HG03139 (cell line): ENCODE results near the gene INPP5J.
A peak's percentile ranks its signal among the peaks of the same experiment; 100 is the strongest.
"Not testable (repeated sequence)": the region's sequence is repeated elsewhere in the genome, so short reads cannot be mapped to it uniquely, and the experiment has no call there.

Source experiments
- ATAC-seq: cut with Tn5 transposase; IDR thresholded peaks from one replicate; pipeline ENCODE4 v1.9.1; 2021; ENCODE audit not compliant: unreplicated experiment

Gene INPP5J, protein sequence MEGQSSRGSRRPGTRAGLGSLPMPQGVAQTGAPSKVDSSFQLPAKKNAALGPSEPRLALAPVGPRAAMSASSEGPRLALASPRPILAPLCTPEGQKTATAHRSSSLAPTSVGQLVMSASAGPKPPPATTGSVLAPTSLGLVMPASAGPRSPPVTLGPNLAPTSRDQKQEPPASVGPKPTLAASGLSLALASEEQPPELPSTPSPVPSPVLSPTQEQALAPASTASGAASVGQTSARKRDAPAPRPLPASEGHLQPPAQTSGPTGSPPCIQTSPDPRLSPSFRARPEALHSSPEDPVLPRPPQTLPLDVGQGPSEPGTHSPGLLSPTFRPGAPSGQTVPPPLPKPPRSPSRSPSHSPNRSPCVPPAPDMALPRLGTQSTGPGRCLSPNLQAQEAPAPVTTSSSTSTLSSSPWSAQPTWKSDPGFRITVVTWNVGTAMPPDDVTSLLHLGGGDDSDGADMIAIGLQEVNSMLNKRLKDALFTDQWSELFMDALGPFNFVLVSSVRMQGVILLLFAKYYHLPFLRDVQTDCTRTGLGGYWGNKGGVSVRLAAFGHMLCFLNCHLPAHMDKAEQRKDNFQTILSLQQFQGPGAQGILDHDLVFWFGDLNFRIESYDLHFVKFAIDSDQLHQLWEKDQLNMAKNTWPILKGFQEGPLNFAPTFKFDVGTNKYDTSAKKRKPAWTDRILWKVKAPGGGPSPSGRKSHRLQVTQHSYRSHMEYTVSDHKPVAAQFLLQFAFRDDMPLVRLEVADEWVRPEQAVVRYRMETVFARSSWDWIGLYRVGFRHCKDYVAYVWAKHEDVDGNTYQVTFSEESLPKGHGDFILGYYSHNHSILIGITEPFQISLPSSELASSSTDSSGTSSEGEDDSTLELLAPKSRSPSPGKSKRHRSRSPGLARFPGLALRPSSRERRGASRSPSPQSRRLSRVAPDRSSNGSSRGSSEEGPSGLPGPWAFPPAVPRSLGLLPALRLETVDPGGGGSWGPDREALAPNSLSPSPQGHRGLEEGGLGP

DNA sequence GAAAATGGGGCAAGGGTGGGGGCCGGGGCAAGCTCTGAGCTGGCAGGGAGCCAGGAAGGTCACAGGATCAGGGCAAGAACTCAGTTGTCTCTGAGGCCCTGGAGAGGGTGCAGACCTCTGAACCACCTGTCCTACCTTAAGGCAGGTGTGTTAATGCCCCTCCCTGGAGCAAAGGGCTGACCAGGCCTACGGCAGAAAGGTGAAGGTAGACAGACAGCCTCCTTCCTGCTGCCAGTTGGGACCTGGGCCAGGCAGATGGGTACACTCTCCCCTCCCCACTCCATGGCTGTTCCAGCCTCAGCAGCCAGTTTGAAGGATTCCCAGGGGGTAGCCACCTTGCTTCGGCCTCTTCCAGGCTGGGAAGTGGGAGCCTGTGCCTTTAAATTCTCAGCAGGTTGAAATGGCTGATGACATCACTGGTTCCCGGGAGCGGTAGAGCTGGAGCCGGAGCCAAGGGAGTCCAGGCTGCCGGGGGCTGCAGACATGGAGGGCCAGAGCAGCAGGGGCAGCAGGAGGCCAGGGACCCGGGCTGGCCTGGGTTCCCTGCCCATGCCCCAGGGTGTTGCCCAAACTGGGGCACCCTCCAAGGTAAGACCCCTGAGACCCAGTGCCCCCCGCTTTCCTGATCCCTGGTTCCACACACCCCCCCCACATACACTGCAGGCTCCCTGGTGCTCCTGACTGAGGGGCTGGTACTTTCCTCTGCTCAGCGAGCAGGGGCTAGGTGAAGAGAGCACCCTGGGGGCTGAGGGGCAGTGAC lies at the start of gene INPP5J:
Gene INPP5J, plus strand, starts transcription at position 435 of the 760 bp plus-strand sequence. Its CDS starts 49 bp downstream, at position 484.
- ATAC-seq = no peak

DNA sequence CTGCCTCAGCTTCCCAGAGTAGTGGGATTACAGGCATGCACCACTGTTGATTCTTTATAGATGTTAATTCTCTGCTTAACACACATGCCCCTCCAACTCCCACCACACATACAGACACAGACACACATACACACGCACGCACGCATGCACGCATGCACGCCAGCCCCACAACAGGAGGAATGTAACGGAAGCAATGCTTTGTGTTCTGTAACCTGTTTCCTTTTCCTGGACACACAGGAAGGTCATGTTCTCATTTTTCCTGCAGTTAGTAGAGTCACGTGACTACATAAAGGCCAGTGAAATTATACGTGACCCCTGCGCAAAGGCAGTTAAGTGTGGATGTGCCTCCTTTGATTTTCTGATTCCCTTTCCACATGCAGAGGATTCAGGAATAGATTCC lies 49.6 kb upstream of the INPP5J start:
- ATAC-seq = not testable (repeated sequence)

DNA sequence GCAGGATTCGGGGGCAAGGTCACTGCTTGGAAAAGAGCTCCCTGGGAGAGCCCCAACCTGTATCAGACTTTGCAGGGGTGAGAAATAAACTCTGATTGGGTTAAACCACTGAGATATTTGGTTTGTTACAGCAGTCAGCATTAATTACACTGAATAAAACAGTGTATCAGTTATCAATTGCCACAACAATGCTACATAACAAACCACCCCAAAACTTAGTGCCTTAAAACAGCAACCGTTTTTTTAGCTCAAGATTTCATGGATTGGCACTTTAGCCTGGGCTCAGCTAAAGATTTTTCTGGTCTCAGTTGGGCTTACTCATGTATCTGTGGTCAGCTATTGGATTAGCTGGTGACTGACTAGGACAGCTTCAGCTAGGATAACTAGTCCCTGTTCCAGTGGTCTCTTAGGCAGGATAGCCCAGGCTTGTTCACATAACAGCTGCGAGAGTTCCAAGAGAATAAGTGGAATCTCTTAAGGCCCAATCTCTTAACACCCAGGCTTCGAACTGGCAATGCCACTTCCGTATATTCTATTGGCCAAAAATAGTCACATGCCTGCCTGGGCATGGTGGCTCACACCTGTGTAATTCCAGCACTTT lies 49.1 kb upstream of the INPP5J start:
- ATAC-seq = not testable (repeated sequence)

DNA sequence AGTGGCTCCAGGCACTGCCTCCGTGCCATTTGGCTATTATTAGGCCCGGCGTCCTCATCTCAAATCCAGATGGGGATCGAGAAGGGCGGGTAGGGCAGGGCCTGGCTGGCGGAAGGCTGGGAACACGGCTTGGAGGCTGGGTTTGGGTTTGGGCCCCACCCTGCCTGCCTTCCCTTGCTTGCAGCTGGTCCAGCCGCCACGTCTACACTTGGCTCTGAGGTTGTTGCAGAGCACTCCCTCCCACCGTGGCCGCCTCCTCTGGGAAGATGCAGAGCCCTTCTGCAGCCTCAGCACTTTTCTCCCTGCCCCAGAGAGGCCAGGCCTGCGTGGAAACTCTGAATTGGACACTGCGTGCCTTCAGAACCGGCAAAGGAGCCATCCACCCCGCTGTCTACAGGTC lies 46.8 kb upstream of the INPP5J start:
- ATAC-seq = no peak

DNA sequence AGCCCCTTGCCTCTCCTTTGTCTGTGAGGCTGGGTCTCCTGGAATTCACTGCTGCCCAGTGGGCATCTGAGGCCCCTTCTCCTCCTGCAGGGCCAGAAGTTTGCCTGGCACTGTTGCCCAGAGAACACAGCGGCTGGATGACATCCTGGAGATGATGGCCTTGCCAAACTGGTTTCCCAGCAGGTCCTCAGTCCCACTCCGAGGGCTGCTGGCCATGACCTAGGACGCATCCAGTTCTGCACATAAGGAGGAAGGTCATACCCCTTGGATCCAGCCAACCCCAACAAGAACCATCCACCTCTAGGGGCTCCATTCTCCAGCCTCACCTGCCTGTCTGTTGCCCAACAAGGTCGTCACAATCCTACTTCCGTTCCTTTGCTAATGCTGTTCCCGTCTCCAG lies 45.1 kb upstream of the INPP5J start:
- no peak for ATAC-seq

DNA sequence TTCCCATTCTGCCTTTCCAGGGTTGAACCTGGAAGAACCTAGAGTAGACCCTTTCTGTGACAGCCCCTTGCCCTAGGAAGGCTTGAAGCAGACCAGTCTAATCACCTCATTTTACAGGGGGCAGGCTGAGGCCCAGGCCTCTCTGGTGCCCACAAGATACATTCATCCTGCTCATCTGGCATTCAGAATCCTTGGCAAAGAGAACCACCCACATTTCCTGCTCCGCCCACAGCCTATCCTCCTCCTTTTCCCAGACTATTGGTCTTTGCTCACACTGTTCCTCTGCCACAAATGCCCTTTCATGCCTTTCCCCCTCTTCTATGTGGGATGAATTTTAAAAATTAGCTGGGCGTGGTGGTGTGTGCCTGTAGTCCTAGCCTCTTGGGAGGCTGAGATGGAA lies 44.4 kb upstream of the INPP5J start:
- ATAC-seq = not testable (repeated sequence)

DNA sequence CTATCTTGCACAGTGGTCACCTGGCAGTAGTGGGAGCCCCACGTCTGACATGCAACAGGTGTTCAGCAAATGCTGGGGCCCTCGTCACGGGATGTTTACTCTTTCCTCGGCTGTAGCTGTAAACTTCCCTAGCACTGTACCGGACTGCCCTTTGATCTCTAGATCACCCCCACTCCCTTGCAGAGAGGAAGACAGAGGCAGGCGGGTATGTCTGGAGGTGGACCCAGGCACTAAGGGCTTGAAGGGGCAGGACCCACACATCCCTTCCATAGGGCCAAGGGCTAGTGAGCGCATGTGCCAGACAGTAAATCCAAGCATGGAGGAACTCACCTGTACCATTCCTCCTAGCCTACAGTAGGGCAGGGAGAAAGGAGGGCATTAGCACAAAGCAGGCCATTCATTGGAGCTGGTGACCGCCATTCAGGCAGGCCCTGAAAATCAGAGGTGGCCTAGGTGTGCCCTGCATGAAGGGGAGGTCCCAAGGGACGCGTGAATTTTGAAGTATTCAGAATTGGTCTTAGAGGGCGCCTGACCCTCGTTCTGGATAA lies 43.6 kb upstream of the INPP5J start:
- no peak for ATAC-seq

DNA sequence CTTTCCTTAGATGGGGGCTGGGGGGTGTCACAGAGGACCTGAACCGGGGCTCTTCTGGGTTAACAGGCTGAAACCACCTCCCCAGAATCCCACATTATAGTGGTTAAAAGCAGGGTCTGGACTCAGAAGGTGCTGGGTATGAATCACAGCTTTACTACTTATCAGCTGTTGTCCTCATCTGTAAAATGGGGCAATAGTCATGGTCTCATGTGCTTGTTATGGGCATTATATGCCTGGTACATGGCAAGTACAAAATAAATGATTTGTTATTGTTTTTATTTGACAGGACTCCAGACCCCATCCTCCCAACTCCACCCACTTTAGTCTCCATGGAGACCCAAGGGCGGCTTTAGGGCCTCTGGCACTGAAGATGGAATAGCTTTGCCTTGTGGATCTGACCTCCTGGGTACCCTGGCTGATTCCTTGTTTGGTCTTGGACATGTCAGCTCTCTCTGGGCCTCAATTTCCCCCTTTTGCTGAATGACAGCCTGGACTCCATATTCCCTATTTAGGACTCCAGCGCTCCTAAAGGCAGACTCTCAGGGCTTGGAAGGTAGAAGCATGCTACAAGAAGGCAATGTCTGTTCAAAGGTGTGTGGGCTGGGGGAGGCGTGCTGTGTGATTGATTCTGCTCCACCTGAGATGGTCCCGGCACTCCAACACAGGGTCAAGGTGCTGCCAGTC lies 42.5 kb upstream of the INPP5J start:
- no peak for ATAC-seq

DNA sequence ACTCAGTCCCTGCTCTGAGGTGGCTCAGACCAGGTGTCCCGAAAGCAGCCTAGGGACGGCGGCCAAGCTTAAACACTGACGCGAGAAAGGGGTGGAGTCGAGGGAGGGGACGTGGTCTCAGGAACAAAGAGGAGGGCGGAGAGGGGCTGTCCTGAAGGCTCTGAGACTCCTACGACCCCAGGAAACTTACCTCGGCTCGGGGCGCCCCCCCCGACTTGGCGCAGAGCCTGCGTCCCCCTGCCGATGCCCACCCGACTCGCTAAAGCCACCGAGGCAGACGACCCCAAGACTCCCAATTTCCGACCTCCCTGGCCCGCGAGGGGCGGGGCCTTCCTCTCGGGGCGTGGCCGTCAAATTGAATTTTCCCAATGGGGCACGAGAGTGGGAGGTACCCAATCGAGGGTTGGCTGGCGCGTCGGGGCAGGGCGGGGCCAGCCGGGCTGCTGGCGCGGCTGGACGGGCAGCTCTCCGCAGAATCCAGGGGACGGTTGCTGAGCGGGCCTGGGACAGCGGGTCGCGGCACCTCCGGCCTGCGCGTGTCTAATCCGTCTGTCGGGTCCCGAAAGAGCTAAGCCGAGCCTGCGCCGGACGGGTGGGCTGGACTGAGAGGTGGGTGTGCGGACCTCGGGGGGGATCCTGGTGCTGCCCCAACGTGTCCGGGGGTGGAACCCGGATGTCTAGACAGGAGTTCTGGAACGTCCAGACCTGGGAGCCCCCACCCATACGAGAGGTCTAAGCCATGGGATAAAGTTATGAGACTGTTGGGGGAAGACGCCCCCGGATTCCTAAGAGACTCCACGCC lies 41.7 kb upstream of the INPP5J start, which contains the start of gene SMTN:
Gene SMTN, plus strand, starts transcription at position 471 of the 802 bp plus-strand sequence. CDS start 1,941 bp downstream, outside the sequence.
- peak; percentile 40 for ATAC-seq

DNA sequence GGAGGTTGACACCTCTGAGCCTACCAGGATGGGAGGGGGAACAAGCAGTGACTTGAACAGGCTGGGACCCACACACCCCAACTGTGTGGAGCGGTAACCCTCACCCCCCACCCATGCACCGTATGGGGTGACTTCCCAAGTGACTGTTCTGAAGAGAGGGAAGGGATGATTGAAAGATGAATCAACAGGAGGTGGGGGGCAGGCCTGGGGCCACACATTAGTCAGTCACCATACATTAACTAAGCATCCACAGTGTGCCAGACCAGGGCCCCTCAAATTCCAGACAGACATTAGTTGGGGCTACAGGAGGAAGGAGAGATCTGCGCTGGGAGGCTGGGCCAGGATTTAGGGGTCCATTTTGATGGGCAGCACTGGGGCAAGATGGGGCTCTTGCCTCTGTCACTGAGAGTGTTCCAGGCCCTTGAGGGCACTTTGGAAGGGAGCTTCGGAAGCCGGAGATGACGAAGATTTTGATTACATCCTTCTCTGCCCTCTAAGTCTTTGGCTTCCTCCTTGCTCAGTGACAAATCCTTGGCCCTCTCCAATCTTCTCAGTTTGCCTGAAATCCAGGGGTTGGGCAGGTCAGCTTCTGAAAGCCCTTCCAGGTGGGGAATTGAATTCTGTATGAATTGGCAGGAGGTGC lies 40.7 kb upstream of the INPP5J start:
- ATAC-seq = no peak

DNA sequence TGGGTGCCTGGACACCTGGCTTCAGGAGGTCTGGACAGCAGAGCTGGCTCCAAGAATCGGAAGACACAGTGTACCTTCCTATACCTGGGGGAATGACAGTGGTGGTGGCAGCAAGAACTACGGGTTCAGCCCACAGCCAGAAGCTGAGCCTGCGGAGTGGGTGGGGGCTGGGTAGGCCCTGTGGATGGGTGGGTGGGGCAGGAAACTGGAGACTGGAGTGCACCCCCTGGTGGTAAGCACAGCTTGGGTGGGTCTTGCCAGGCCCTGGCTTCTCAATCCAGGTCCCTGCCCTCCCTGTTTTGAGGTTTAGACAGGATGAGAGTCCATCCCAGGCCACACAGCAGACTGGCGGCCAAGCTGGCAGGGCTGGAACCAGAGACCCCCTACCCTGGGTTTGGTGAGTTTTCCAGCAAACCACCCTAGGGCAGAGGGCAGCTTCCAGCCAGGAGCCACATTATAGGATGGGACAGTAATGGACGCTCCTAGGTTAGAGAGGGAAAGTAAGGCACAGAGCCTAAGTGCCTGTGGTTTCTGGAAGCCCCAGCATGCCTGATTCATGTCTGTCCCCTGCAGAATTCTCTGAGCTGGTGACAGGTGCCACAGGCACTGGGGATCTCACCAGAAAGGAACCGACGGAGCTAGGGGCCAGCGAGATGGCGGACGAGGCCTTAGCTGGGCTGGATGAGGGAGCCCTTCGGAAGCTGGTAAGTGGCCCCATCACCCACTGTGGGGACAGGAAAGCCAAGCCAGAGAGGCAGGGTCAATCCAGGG lies 40.0 kb upstream of the INPP5J start:
- no peak for ATAC-seq

DNA sequence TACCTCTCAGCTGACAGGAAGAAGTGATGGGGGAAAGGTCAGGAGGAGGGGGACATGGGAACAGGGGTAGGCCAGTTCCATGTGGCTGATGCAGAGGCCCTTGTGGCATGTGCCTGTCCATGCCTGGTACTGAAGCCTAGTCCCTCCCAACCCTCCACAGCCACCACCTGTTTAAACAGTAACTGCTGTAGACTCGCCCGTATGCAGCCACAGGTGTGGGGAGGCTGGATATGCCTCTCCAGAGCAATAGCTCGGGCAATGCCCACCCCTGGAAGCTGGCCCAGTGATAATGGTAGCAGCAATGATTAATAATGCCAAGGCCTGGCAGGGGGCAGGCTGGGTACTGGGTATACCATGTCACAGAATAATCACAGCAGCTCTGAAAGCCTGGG lies 39.4 kb upstream of the INPP5J start:
- ATAC-seq = no peak

DNA sequence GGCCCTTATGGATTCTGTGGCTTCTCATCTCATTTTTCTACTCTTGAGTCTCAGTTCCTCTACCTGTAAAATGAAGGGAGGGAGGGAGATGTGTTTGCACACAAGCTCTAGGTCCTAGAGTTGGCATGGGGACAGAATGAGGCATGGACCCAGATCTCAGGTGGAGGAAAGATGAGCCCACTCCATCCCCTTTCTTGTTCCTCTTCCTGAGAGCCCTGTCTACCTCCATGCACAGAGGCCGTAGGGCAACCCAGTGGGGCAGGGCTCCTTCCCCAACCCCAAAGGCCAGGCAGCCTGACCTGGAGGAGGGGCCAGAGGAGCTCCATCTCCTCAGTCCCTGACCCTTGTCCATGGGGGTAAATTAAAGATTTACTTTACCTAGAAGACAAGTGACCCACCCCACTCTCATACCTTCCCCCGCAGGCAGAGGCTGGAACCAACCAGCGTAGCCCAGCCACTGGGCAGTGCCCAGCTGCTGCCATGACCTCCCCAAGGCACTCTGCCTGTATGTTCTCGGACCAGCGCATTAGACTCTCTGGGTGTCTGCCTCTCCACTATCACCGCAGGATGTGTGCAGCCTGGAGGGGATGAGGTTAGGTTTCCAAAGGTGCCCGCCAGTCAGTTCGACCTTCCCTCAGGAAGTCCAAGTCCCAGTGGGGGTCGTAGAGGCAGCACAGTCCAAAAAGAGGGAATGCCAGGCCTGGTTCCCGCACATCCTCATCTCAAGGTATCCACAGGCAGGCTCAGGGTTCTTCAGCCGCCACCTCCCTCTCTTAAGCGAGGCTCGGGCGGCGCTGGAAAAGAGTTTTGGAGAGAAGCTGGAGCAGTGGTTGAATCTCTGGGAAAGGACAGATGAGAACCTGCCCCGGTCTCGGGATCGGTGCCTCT lies 38.6 kb upstream of the INPP5J start:
- no peak for ATAC-seq

DNA sequence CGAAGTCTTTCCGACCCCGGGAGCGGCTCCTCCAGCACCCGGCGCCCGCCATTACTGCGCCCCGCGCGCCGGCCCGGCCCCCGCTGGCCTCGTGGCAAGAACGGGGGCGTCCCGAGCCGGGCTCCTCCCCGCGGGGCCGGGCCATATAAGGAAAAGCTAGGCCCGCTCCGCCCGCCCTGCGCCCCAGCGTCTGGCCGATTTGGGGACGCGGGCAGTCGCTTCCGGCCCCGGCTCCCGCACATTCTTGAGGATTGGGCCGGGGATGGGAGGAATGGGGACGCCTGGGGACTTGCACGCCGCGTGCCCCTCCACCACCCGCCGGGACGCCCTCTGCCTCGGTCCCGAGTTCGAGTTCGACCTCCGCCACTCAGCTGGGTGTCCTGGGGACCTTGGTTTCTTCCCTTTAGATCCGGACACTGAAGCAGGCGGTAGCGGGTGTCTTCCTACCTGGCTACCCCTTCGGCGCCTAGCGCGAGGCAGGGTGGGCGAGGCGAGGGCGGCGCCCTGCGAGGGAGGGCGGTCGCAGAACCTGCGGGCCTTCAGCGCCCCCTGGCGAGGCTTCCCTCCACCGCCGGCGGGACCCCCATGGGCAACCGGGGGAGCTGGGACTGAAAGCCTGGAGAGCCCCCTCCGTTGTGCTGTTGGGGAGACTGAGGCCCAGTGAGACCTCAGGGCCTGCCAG lies 37.8 kb upstream of the INPP5J start:
- ATAC-seq = peak; percentile 48

DNA sequence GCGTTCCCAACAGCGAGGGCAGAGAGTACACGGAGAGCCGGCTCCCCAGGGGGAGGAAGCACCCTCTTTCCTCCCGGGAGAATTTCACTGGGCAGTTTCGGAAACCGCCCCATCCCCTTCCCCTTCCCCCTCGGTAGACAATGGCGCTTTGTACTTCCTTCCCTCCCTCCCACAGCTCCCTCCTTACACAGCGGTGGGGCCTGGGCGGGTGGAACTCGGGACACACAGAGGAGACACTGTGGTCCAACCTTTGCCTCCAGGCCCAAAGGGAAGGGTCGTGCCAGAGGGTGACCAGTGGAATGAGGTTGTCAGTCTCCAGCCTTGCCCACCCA lies 37.3 kb upstream of the INPP5J start:
- no peak for ATAC-seq

DNA sequence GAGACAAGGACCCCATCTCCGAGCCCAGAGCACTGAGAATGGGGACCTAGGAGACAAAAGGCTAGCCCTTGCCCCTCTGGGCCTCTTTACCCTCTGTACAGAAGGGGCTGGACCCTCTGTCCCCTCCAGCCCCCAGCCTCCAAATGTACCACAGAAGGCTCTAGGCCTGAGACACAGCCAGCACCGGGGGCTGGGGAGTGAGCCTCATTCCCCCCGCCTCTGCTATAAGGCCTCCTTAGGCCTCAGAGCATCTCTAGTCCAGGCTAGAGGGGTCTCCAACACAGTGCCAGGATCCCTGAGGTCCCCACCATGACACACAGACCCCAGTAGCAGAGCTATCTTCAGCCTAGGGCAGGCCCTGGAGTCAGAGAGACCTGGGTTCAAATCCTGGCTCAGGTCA lies 36.8 kb upstream of the INPP5J start:
- ATAC-seq = no peak
